Liver (tissue), 3 donors: ENCODE results near the gene CCP110.

Experiments
- EGR1 ChIP-seq, 2 donors: IDR thresholded peaks; 2 replicates each; pipeline ENCODE4 v1.6.1; 2016 to 2018; ENCODE audit warnings: antibody characterized with exemption in 2 of 2, low read depth in 2 of 2
- RAD21 ChIP-seq, 2 donors: IDR thresholded peaks; 2 replicates each; pipeline ENCODE4 v1.6.1; 2016; ENCODE audit warnings: antibody characterized with exemption in 2 of 2, mild to moderate bottlenecking in 2 of 2
- SP1 ChIP-seq: IDR thresholded peaks from 2 replicates; pipeline ENCODE4 v1.6.1; 2018; ENCODE audit warnings: antibody characterized with exemption, mild to moderate bottlenecking
- TAF1 ChIP-seq: conservative IDR thresholded peaks from 2 replicates; pipeline ENCODE4 v1.6.1; 2016; ENCODE audit warnings: antibody characterized with exemption, mild to moderate bottlenecking
- TF ChIP-seq, protein P1 (sequence below): IDR thresholded peaks from 2 replicates; pipeline ENCODE4 v1.6.1; 2016; ENCODE audit warnings: antibody characterized with exemption, mild to moderate bottlenecking
- TF ChIP-seq, protein P2 (sequence below): fragments of 150-350 bp; IDR thresholded peaks from 2 replicates; pipeline ENCODE4 v1.5.1; 2017; ENCODE audit warnings: improper control_type of control experiment, low read depth, low read length; ENCODE audit not compliant: missing input control
- TF ChIP-seq, protein P3 (sequence below): IDR thresholded peaks from 2 replicates; pipeline ENCODE4 v1.6.1; 2016; ENCODE audit warnings: antibody characterized with exemption
- TF ChIP-seq, protein P4 (sequence below): IDR thresholded peaks from 2 replicates; pipeline ENCODE4 v1.6.1; 2016; ENCODE audit warnings: antibody characterized with exemption
- donor health status: healthy.
- donor health status: healthy.

DNA sequence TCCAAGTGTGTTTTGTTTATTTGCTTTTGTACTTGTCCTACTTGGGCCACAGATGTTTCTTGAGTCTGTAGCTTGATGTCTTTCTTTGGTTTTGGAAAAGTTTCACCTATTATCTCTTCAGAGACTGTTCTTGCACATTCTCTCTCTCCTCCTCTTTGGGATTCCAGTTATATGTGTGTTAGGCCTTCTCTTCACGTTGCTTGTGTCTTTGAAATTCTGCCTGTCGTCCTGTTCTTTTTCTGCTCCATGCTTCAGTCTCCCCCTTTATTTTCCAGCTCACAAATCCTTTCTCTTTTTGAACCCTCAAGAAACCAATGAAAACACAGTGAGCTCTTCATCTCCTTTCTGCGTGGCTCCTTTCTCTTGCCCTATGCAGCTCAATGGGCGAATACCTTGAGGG, 39.6 kb downstream of the CCP110 start:
- TF ChIP-seq, protein P1, sequence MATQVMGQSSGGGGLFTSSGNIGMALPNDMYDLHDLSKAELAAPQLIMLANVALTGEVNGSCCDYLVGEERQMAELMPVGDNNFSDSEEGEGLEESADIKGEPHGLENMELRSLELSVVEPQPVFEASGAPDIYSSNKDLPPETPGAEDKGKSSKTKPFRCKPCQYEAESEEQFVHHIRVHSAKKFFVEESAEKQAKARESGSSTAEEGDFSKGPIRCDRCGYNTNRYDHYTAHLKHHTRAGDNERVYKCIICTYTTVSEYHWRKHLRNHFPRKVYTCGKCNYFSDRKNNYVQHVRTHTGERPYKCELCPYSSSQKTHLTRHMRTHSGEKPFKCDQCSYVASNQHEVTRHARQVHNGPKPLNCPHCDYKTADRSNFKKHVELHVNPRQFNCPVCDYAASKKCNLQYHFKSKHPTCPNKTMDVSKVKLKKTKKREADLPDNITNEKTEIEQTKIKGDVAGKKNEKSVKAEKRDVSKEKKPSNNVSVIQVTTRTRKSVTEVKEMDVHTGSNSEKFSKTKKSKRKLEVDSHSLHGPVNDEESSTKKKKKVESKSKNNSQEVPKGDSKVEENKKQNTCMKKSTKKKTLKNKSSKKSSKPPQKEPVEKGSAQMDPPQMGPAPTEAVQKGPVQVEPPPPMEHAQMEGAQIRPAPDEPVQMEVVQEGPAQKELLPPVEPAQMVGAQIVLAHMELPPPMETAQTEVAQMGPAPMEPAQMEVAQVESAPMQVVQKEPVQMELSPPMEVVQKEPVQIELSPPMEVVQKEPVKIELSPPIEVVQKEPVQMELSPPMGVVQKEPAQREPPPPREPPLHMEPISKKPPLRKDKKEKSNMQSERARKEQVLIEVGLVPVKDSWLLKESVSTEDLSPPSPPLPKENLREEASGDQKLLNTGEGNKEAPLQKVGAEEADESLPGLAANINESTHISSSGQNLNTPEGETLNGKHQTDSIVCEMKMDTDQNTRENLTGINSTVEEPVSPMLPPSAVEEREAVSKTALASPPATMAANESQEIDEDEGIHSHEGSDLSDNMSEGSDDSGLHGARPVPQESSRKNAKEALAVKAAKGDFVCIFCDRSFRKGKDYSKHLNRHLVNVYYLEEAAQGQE: no peak
- TF ChIP-seq RAD21 (IDR thresholded peaks at IDR 0.05) (no peak), TAF1 (no peak), SP1 (no peak), EGR1 (IDR thresholded peaks at IDR 0.05; ENCODE audit: low read depth in 2 of 2) (no peak)
- TF ChIP-seq, protein P2, sequence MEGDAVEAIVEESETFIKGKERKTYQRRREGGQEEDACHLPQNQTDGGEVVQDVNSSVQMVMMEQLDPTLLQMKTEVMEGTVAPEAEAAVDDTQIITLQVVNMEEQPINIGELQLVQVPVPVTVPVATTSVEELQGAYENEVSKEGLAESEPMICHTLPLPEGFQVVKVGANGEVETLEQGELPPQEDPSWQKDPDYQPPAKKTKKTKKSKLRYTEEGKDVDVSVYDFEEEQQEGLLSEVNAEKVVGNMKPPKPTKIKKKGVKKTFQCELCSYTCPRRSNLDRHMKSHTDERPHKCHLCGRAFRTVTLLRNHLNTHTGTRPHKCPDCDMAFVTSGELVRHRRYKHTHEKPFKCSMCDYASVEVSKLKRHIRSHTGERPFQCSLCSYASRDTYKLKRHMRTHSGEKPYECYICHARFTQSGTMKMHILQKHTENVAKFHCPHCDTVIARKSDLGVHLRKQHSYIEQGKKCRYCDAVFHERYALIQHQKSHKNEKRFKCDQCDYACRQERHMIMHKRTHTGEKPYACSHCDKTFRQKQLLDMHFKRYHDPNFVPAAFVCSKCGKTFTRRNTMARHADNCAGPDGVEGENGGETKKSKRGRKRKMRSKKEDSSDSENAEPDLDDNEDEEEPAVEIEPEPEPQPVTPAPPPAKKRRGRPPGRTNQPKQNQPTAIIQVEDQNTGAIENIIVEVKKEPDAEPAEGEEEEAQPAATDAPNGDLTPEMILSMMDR: no peak
- TF ChIP-seq, protein P3, sequence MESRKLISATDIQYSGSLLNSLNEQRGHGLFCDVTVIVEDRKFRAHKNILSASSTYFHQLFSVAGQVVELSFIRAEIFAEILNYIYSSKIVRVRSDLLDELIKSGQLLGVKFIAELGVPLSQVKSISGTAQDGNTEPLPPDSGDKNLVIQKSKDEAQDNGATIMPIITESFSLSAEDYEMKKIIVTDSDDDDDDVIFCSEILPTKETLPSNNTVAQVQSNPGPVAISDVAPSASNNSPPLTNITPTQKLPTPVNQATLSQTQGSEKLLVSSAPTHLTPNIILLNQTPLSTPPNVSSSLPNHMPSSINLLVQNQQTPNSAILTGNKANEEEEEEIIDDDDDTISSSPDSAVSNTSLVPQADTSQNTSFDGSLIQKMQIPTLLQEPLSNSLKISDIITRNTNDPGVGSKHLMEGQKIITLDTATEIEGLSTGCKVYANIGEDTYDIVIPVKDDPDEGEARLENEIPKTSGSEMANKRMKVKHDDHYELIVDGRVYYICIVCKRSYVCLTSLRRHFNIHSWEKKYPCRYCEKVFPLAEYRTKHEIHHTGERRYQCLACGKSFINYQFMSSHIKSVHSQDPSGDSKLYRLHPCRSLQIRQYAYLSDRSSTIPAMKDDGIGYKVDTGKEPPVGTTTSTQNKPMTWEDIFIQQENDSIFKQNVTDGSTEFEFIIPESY: no peak
- TF ChIP-seq, protein P4, sequence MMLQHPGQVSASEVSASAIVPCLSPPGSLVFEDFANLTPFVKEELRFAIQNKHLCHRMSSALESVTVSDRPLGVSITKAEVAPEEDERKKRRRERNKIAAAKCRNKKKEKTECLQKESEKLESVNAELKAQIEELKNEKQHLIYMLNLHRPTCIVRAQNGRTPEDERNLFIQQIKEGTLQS: no peak
